ENCODE results near the gene LRRC28. TPM values are rescaled to one million over a fixed set of nuclear protein-coding genes. Genes with fewer than 3 reads are reported as not detected.

LRRC28 gene
- total and polyA plus RNA-seq, 3 donors from 2014 or later = 78.9 to 100.0 (median 97.1) TPM

DNA sequence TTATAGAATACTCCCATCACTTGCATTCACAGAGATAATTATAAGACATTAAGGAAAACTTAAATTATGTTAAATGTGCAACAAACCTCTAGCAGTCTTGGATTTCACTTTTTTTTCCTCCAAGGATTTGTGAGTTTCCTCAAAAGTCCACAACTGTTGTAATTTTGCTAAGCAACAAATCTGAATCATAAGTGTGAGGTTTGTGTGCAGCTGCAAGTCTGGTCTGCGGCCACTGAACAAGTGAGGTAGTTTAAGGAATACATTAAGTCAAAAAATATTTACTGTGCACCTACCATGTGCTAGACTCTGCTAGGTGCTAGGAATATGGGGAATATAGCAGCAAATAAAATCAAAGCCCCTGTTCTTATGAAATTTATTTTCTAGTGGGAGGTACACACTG lies 70.2 kb downstream of the LRRC28 start:
- DNase-seq = no peak
- TF ChIP-seq, protein P1, sequence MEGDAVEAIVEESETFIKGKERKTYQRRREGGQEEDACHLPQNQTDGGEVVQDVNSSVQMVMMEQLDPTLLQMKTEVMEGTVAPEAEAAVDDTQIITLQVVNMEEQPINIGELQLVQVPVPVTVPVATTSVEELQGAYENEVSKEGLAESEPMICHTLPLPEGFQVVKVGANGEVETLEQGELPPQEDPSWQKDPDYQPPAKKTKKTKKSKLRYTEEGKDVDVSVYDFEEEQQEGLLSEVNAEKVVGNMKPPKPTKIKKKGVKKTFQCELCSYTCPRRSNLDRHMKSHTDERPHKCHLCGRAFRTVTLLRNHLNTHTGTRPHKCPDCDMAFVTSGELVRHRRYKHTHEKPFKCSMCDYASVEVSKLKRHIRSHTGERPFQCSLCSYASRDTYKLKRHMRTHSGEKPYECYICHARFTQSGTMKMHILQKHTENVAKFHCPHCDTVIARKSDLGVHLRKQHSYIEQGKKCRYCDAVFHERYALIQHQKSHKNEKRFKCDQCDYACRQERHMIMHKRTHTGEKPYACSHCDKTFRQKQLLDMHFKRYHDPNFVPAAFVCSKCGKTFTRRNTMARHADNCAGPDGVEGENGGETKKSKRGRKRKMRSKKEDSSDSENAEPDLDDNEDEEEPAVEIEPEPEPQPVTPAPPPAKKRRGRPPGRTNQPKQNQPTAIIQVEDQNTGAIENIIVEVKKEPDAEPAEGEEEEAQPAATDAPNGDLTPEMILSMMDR (IDR thresholded peaks at IDR 0.05) = no peak
- TF ChIP-seq POLR2A (IDR thresholded peaks at IDR 0.05) = no peak
- Histone ChIP-seq H3K27me3 (no peaks in the 10 kb centered on the region), H3K27ac (no peak overlapping the region), H3K4me3 (no peak overlapping the region), H3K36me3 (ENCODE audit: low read depth, missing control alignments) (no peaks in the 10 kb centered on the region), H3K4me1 (no peaks in the 10 kb centered on the region), H3K9me3 (no peaks in the 10 kb centered on the region)
- WGBS, 2 donors = 100% methylated on average over 1 of the region's 1 CpG
- intact Hi-C loops (cut with DNase I; ENCODE audit: low total_unique reads) = no loop called here

- H3K9me3 ChIP-seq = no peaks in the 10 kb centered on the region
- no peaks in the 10 kb centered on the region for H3K27me3 ChIP-seq
- TF ChIP-seq, protein P1 (IDR thresholded peaks at IDR 0.05) = no peak
- TF ChIP-seq POLR2A (IDR thresholded peaks at IDR 0.05) = no peak
- 80 to 88% methylated on average over 2 of the region's 2 CpGs for WGBS, 2 donors
- H3K36me3 ChIP-seq (ENCODE audit: low read depth, missing control alignments) = no peaks in the 10 kb centered on the region
- H3K27ac ChIP-seq = no peak overlapping the region
- H3K4me3 ChIP-seq = no peak overlapping the region
- DNase-seq = no peak
- intact Hi-C loops (cut with DNase I; ENCODE audit: low total_unique reads) = no loop called here
- H3K4me1 ChIP-seq = no peaks in the 10 kb centered on the region
Measured at GRCh38 chr15:99322643-99323405, 71.5 kb downstream of the LRRC28 start.

- H3K4me3 ChIP-seq = no peak overlapping the region
- no peak for DNase-seq
Measured at GRCh38 chr15:99324082-99324620, 72.9 kb downstream of the LRRC28 start.

GRCh38 chr15:99324700-99325099 lies 73.4 kb downstream of the LRRC28 start:
- intact Hi-C loops (cut with DNase I; ENCODE audit: low total_unique reads) = no loop called here
- no peak for TF ChIP-seq POLR2A (IDR thresholded peaks at IDR 0.05)
- TF ChIP-seq, protein P1 (IDR thresholded peaks at IDR 0.05) = no peak
- Histone ChIP-seq H3K27ac (no peak overlapping the region), H3K4me3 (no peak overlapping the region), H3K36me3 (ENCODE audit: low read depth, missing control alignments) (no peaks in the 10 kb centered on the region), H3K9me3 (no peaks in the 10 kb centered on the region), H3K27me3 (no peaks in the 10 kb centered on the region), H3K4me1 (no peaks in the 10 kb centered on the region)
- 96 to 97% methylated on average over 1 of the region's 1 CpG for whole genome bisulfite sequencing, 2 donors
- DNase-seq = no peak

More at GRCh38 chr15:99324082-99324620, 72.9 kb downstream of the LRRC28 start:
- H3K36me3 ChIP-seq (ENCODE audit: low read depth, missing control alignments) = no peaks in the 10 kb centered on the region
- no peaks in the 10 kb centered on the region for H3K27me3 ChIP-seq
- 74 to 78% methylated on average over 9 of the region's 9 CpGs for WGBS, 2 donors
- H3K9me3 ChIP-seq = no peaks in the 10 kb centered on the region
- no peak overlapping the region for H3K27ac ChIP-seq
- H3K4me1 ChIP-seq = no peaks in the 10 kb centered on the region
- intact Hi-C loops (cut with DNase I; ENCODE audit: low total_unique reads) = no loop called here
- TF ChIP-seq, protein P1 (IDR thresholded peaks at IDR 0.05) = no peak
- TF ChIP-seq POLR2A (IDR thresholded peaks at IDR 0.05) = no peak
